HG02759 (cell line): Measurements from ENCODE around the gene WDR73.
"Not testable (repeated sequence)": the region's sequence is repeated elsewhere in the genome, so short reads cannot be mapped to it uniquely, and the experiment has no call there.

Source experiments
- ATAC-seq: cut with Tn5 transposase; IDR thresholded peaks from one replicate; pipeline ENCODE4 v1.9.1; 2021; ENCODE audit warnings: mild to moderate bottlenecking, moderate library complexity; ENCODE audit not compliant: unreplicated experiment

Gene WDR73

DNA sequence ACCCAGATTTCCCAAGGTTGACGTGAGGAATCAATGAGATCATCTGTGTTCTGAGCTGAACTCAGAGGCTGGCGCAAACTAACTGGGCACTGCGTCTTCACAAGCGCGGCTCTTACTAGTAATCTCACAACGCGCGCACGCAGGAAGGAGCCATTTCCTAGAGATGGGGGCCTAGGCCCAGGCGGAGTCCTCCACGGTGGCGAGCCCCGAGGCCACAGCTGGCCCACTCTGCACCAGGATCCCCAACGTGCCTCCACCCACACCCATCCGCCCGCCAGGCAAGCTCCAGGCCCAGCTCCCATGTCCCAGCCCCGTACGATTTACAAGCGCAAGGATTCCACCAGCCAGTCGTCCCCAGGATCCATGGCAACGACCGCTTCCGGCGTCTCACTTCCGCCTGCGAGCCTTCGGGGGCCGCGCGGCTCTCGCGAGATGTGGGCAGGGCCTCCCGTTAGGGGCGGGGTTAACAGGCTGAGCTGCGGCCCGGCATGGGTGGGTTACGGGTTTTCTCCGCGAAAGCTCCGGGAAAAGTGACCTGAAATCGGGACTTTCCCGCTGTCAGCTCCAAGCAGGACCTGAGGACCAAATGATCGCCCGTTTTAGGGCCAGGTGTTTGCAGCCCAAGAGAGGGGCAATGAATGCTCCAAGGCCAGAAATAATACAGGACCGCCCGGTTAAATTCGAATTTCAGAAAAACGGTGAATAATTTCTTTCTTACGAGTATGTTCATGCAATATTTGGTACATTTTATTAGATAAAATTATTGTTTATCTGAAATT is at the start of gene WDR73:
TSS of gene WDR73 (minus strand) at position 374 of the 779 bp plus-strand sequence. CDS start at position 365, 9 bp downstream.
- peak; percentile 80 for ATAC-seq

DNA sequence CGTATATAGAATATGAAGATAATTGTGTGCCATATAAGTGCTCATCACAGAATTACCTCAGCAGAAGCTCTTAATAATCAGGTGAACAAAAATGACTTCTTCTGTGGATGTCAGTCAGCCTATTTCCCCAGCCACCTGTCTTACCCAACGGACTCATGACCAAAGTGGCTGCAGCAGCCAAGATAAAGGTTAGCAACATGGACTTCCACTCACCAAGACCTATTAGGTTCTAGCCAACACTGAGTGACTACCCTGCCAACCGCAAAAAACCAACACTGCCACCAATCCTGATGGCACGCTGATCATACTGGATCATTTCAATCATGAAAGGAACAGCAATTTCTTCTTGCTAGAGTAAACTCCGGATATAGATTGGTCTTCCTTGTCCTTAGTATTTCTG is 49.7 kb upstream of the WDR73 start:
- no peak for ATAC-seq

DNA sequence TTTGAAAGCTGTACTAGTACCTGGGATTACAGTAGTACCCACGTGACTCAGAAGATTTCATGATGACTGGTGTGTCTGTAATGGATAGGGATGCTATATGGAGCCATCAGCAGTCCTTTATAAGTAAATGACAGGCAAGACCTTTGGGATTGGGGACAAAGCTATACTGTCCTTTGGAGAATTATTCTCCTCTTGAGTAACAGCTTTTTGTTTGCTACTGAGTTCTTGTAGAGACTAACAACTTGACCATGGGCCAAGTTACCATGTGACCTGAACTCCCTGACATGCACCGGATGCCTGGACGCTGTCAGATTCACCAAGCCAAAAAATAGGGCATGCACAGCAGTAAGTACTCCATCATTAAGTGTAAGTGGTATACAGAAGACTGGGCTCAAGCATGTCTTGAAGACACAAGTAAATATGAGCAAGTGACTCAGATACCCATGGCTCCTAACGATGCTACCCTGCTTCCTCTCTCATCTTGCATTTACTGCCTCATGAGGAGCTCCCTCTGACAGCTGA is 48.9 kb upstream of the WDR73 start:
- no peak for ATAC-seq

DNA sequence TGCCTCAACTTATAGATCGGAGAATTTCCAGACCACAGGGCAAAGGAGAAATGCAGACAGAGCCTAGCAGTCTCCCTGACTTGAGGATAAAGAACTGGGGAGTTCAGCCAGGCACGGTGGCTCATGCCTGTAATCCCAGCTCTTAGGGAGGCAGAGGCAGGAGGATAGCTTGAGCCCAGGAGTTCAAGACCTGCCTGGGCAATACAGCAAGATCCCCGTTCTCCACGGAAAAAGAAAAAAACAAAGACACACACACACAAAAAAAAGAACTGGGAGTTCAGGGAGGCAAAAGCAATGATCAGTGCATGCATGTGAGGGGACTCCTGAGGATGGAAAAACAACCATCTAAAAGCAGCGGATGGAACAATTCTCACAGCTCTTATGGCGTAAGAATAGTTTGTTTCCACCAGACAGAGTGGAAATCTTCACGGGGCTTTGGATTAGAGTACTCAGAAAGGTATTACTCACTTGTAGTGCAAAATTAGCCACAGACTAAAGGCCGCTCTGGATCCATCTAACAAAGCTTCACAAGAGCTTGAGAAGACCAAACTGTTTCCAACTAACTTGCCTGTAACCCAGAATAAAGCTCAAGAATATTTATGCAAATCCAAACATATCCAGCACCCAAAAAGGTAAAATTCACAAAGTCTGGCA is 45.6 kb upstream of the WDR73 start:
- no peak for ATAC-seq

DNA sequence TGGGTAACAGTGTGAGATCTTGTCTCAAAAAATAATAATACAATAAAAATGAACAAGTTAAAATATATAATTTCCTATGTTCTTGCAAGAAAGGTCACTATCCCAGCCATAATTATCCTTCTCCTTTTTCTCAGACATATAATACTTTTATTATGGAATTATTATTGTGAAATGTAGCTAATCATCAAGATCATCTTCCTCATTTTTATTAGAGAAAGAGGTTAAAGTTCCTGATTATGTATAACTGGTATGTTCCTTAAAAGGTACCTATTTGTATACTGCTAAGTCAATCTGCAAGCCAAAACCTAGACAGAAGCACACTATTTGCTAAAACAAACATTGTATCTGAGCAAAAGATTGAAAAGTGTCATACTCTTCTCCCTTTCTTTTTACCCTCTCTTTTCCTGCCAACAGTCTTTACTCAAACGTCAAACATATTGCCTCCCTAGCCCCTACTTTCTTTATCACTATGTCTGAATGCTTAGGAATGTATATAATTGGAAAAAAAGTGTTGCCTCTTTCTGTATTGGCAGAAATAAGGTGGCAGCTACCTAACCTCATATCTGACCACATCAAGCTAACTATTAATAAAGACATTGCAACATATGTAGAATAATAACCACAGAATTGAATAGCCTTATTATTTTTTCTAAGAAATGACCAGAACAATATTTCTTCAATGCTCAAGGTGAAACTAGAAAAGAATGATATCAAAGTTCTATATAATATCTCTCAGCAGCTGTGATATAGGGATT is 43.3 kb upstream of the WDR73 start:
- ATAC-seq, result no peak

DNA sequence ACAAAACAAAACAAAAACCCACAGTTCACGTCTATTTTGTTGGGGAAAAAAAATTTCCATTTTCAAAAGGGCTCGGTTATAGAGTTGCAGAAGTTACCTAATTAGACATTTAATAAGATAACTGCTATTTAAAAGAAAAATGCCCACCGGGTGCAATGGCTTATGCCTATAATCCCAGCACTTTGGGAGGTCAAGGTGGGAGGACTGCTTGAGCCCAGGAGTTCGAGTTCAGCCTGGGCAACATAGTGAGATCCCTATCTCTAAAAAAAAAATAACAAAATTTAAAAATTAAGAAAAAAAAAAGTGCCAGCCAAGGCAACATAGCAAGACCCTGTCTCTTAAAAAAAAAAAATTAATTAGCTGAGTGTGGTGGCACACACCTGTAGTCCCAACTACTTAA is 42.7 kb upstream of the WDR73 start:
- no peak for ATAC-seq

DNA sequence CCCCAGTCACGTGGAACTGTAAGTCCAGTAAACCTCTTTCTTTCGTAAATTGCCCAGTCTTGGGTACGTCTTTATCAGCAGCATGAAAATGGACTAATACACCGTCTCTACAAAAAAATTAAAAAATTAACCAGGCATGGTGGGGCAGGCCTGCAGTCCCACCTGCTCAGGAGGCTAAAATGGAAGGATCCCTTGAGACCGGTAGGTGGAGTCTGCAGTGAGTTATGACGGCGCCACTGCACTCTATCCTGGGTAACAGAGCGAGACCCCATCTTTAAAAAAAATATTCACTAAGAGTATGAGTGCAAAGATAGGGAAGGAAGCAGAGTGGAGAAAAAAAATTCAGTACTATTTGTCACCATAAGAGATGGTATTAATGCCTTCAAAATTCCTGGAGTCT is 36.3 kb upstream of the WDR73 start:
- no peak for ATAC-seq

DNA sequence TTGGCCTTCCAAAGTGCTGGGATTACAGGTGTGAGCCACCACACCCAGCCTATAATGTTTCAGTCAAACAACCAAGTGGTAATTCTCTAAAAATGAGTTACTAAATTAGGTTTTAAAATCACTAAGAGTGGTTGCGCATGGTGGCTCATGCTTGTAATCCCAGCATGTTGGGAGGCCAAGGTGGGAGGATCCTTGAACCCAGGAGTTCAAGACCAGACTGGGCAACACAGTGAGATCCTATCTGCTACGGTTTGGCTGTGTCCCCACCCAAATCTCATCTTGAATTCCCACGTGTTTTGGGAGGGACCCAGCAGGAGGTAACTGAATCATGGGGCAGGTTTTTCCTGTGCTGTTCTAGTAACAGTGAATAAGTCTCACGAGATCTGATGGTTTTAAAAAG is 35.8 kb upstream of the WDR73 start:
- no peak for ATAC-seq

DNA sequence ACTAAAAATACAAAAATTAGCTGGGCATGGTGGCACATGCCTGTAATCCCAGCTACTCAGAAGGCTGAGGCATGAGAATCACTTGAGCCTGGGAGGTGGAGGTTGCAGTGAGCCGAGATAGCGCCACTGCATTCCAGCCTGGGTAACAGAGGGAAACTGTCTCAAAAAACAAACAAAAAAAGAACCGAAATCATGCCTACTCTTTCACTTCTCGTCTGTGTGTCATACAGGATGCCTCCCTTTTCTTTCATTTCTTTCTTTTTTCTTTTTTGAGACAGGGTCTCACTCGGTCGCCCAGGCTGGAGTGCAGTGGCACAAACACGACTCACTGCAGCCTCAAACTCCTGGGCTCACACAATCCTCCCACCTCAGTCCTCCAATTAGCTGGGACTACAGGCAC is 32.4 kb upstream of the WDR73 start:
- ATAC-seq, result not testable (repeated sequence)

DNA sequence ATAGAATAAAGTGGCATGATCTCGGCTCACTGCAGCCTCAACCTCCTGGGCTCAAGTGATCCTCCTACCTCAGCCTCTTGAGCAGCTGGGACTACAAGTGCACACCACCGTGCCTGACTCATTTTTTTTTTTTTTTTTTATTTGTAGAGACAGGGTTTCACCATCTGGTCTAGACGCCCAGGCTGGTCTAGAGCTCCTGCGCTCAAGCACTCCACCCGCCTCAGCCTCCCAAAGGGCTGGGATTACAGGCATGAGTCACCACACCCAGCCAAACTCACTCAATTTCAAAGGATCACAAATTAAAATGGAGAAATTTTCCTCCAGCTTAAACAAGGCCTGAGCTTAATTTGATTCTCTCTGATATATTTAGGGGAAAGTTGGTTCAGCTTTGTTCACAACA is 31.2 kb upstream of the WDR73 start:
- no peak for ATAC-seq

DNA sequence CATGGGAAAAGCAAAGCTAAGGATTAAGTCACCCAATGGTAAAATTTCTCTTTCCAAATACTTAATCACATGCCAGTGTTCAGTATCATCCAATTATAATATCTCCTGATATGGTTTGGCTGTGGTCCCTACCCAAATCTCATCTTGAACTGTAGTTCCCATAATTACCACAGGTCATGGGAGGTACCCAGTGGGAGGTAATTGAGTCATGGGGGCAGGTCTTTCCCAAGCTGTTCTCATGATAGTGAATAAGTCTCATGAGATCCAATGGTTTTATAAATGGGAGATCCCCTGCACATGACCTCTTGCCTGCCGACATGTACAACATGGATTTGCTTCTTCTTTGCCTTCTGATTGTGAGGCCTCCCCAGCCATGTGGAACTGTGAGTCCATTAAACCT is 30.0 kb upstream of the WDR73 start:
- no peak for ATAC-seq

DNA sequence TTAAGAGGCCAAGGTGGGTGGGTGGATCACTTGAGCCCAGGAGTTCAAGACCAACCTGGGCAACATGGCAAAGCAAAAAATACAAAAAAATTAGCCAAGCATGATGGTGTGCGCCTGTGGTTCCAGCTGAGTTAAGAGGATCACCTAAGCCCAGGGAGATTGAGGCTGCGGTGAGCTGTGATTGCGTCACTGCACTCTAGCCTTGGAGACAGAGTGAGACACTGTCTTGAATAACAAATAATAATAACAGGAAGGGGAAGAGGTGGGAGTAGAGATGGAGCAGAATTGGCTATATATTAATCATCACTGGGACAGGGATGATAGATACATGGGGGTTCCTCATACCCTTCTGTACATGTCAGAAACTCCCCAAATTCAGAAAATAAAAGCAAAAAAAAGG is 27.7 kb upstream of the WDR73 start:
- ATAC-seq, result no peak

DNA sequence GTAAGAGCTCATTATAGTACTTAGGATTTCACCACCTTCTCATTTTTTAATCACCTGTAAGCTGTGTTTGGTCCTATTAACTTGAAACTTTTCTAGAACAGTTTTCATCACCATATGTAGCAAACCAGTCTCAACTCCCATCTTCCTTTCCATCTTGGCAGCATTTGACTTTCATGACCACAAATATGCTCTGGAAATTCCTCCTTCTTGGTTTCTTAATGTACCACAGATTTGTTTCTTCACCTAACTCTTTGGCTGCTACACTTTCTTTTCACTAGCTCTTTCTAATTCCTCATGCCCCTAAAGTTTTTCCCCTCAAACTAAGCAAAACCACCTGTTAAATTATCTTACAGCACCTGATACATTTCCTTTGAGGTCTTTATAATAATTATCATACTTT is 17.1 kb upstream of the WDR73 start:
- no peak for ATAC-seq

DNA sequence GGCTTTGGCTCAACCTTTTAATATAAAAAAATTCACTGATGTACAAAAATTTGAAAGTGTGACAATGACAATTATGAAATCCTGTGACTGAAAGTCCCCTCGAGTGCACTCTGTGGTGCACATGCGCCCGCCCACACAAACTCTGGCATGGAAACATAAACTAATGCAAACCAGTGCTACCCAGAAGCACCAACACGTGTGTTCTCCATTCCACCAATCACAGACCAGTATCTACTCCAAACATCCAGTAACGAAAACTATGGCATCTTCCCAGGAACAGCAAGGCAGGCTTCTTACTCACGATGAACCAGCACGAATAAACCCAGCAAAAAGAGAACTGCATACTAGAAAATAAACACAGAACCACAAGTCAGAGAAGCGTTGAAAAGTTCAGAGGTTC is 15.6 kb upstream of the WDR73 start:
- no peak for ATAC-seq

DNA sequence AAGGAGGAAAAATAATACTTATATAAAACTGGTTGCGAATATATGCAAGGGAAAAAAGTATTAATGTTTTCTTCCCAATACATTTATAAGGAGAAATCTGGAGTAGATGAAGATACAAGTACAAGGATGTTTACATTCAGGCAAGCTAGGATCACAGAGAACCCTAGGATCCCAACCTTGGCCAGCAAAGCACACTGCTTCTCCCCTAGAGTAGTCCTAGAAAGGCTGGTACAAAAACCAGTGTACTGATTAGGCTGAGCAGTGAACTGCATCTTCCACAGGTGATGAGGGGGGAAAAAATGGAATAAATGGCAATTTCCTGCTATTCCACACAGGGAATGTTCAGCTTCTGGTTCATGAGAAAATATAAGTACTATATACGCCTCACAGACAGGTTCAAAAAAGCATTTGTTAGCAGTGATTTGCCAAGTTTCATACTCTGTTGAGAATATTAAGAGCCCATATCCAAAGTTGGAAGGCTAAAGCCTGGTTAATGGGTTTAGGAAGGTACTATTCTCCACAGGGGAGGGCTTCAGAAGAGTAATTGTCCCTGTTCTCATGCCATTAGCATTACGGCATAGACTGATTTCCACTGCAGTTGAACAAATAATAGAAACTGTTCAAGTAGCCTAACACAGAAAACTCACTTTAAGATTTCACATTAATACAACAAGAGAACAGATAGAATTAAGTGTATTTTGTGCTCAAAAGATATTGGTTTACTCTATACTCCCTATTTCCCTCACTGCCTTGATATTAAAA is 14.3 kb upstream of the WDR73 start:
- ATAC-seq, result no peak

DNA sequence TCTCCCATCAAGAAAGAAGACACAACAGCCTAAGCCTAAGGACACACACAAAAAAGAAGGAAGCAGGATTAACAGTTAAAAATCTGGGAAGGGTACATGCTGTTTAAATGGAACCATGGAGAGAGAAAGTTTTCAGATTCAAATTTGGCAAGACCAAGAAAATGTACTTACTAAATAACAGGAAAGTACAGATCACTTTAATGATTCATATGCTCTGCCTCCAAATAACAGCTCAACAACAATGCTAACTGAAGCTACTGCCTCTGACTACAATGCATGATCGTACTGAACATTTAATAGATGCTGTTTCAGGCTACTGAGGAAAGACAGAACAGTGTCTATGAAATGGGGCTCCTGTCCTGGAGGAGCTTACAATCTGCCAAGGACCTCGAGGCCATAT is 12.3 kb upstream of the WDR73 start:
- ATAC-seq, result no peak

DNA sequence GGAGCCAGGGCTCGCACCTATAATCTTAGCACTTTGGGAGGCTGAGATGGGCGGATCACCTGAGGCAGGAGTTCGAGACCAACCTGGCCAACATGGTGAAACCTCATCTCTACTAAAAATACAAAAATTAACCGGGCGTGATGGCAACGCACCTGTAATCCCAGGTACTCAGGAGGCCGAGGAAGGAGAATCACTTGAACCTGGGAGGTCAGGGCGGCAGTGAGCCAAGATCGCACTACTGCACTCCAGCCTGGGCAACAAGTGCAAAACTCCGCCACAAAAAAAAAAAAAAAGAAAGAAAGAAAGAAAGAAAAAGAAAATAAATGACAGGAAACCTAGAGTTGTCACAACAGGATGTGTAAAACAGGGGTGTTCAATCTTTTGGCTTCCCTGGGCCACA is 6.9 kb upstream of the WDR73 start:
- no peak for ATAC-seq

DNA sequence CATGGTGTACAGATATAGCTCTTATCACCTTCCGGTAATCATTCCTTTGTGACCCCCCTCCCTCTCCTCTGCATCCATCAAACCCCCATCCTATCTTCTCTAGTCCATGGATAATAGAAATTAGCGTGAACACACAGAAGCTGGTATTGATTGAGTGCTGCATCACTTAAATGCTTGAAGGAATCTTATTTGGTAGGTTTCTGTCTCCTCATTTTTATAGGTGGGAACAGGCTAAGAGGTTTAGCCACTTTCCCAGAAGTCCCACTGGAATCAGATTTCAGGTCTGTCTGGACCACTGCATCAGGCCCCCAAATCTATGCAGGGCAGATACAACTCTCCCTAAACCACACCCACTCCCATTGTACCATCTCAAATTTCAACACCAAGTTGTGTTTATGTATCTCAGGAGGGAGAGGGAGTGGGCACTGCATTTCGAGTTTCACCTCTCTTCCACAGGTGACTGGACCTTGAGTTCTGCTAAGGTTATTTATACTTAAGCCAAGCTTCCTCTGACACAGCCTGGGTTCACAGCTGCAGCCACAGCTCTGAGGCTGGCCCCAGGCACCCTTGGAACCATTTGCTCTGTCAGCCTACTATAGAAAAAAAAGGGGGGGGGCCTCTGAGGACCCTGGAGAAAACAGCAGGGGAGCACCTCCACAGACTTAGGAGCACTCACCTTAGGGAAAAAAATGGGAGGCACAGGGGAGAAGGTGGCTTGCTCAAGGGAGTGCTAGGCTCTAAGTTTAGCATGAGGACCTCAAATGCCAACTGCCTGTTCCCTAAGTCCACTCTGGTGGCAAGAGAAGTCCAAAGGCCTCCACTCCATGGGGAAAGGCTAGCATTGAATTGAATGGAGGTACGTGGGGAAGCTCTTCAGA is 6.1 kb upstream of the WDR73 start:
- ATAC-seq, result no peak

DNA sequence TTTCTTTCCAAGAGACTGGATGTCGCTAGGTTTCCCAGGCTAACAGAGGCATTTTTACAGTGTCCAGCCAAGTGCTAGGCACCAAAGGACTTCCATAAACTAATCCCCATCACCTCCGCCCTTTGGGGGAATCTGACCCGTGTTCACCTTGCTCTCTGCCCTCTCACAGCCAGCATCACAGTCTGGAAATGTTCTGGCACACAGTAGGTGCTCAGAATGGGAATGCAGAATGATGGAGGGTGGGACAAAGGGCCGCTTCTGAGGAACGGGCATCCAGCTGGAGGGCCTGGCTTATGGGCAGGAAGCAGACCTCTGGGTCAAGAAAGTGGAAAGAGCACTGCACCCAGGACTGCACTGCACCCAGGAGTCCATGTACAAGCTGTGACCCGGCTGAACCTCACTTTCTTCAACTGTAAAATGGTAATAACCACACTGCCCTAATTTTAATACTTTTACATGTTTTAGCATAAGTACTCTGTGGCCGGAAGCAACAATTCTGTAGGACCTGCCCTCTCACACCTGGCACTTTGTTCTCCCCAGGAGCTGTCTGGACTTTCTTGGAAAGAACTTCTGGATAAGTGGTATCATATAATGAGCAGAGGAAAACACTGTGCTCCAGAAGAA is 4.8 kb upstream of the WDR73 start:
- ATAC-seq, result no peak
